ENCODE data around the gene CBX8. TPM values are rescaled to one million over a fixed set of nuclear protein-coding genes. Genes with fewer than 3 reads are reported as not detected.

Gene CBX8
- total and polyA plus RNA-seq, 2 of the 13 experiments (the other 11 are each of a cell fraction or from before 2014, with no cell fraction given): 0.34 to 12.6 TPM

- TF ChIP-seq GMEB2 (CRISPR knock-in tag; IDR thresholded peaks at IDR 0.05; ENCODE audit: low read depth) (no peak), DMAP1 (CRISPR knock-in tag; IDR thresholded peaks at IDR 0.05) (peak; percentile 76), ZNF431 (CRISPR knock-in tag; IDR thresholded peaks at IDR 0.05; ENCODE audit: borderline replicate concordance, low read depth) (peak; percentile 69; the same call in 1 of the 2 replicates), MTERF4 (CRISPR knock-in tag; IDR thresholded peaks at IDR 0.05) (no peak), EP300 (IDR thresholded peaks at IDR 0.05; ENCODE audit: low read depth in 2 of 2, low read length in 2 of 2) (peak; percentile 27 to 71; a peak in 2 of 4 replicates), EP300 (CRISPR knock-in tag; IDR thresholded peaks at IDR 0.05; ENCODE audit: borderline replicate concordance) (peak; percentile 84), ZNF232 (CRISPR knock-in tag; IDR thresholded peaks at IDR 0.05; ENCODE audit: borderline replicate concordance) (0 out of 2 replicates have a peak, but pooled peaks have one; percentile 33), ZNF503 (CRISPR knock-in tag; IDR thresholded peaks at IDR 0.05) (peak; percentile 19; the same call in 1 of the 2 replicates), TGIF2 (CRISPR knock-in tag; IDR thresholded peaks at IDR 0.05) (peak; percentile 66; the same call in 1 of the 2 replicates), ZBTB3 (CRISPR knock-in tag; IDR thresholded peaks at IDR 0.05; ENCODE audit: borderline replicate concordance, low read depth) (no peak), HNRNPLL (IDR thresholded peaks at IDR 0.05; ENCODE audit: low read depth, low read length, poor library complexity, severe bottlenecking) (peak; percentile 20), SRY (CRISPR knock-in tag; IDR thresholded peaks at IDR 0.05) (no peak; the same call in none of the 2 replicates), ZNF574 (CRISPR knock-in tag; IDR thresholded peaks at IDR 0.05) (peak; percentile 71; the same call in 1 of the 2 replicates)
These were observed 53.9 kb downstream of the CBX8 start (continued) for GRCh38 chr17:79742951-79743476.

All from HepG2 (cell line).